Iris pigment epithelial cell (primary cell): ENCODE data around the gene JAGN1.
"Not testable (repeated sequence)": the region's sequence is repeated elsewhere in the genome, so short reads cannot be mapped to it uniquely, and the experiment has no call there.

Experiments
- DNase-seq: peaks from one replicate; pipeline ENCODE4 v3.0.0-alpha.2; 2011; ENCODE audit warnings: low read depth

JAGN1 gene

DNA sequence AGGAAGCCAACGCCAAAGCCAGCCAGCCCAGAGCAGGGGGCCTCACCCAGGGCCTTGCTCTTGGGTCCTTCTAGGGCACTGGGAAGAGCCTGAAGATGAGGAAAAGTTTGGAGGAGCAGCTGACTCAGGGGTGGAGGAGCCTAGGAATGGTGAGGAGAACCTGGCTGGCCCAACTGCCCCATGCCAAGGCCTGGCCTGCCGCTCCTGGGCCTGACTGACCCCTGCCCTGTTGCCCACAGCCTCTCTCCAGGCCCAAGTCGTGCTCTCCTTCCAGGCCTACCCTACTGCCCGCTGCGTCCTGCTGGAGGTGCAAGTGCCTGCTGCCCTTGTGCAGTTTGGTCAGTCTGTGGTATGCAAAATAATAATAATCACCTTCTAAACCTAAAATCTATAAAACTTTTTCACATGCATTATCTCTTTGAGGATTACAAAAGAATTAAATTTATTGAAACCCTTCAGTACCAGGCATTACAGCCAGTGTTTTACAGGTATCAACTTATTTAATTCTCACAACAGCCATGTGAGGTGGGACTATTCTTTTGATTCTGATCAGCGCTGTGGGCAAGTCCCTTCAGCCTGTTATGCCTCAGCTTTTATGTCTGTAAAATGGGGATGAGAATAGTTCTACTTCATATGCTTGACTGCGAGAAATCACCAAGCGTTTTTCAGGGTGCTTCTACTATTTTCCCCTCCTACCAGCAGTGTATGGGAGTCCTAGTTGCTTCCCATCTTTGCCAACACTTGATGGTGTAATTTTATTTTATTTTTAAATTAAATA, 28.0 kb downstream of the JAGN1 start:
- no peak for DNase-seq

DNA sequence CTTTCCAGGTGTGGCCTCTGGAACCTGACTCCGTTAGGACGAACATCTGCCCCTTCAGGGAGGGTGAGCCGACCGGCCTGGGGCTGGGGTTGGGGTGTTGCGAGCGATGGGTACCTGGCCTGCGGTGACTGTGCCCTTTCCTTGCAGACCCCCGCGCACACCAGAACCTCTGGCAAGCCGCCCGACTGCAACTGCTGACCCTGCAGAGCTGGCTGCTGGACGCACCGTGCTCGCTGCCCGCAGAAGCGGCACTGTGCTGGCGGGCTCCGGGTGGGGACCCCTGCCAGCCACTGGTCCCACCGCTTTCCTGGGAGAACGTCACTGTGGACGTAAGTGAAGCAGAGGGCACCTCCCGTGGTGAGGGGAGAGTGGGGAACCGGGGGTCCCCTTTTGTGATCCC, 37.7 kb downstream of the JAGN1 start:
- no peak for DNase-seq

DNA sequence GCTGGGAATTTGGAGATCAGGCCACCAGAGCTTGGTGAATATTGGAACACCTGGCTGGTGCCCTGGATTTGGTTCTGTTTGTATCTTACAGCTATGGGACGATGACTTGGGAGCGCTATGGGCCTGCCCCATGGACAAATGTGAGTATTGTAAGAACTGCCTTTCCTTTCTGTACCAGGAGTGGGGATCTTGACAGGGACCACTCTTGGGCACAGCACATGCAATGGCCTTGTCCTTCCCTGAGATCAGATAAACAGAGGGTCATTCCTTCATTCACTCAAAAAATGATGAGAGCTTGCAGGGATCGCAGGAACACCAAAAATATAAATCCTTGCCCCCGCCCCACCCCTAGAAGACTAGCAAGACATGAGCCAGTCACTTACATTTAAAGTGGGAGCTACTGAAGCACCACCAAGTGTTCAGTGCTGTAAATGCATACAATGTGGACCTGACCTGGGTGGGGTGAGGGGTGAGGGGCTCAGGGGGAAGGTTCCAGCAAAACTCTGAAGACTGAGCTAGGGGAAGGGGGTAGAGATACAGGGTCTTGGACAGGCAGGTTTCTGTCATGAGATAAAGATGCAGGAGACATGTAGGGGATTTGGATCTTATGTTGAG, 40.5 kb downstream of the JAGN1 start:
- DNase-seq, result peak; percentile 15

DNA sequence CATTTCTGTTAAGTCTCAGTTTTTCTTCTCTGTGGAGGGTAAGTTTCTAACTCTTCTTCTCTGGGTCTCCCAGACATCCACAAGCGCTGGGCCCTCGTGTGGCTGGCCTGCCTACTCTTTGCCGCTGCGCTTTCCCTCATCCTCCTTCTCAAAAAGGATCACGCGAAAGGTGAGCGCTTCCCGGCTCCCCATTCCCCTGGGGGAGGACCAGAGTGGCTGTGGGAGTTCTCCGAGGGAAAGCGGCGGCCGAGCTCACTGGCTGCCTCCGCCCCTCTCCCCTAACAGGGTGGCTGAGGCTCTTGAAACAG, 42.1 kb downstream of the JAGN1 start:
- no peak for DNase-seq

DNA sequence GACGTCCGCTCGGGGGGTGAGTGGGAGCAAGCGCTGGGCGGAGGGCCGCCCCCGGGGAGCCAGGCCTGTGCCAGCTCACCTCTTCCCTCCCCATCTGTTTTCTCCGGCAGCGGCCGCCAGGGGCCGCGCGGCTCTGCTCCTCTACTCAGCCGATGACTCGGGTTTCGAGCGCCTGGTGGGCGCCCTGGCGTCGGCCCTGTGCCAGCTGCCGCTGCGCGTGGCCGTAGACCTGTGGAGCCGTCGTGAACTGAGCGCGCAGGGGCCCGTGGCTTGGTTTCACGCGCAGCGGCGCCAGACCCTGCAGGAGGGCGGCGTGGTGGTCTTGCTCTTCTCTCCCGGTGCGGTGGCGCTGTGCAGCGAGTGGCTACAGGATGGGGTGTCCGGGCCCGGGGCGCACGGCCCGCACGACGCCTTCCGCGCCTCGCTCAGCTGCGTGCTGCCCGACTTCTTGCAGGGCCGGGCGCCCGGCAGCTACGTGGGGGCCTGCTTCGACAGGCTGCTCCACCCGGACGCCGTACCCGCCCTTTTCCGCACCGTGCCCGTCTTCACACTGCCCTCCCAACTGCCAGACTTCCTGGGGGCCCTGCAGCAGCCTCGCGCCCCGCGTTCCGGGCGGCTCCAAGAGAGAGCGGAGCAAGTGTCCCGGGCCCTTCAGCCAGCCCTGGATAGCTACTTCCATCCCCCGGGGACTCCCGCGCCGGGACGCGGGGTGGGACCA, 42.6 kb downstream of the JAGN1 start:
- DNase-seq, result peak; percentile 82

DNA sequence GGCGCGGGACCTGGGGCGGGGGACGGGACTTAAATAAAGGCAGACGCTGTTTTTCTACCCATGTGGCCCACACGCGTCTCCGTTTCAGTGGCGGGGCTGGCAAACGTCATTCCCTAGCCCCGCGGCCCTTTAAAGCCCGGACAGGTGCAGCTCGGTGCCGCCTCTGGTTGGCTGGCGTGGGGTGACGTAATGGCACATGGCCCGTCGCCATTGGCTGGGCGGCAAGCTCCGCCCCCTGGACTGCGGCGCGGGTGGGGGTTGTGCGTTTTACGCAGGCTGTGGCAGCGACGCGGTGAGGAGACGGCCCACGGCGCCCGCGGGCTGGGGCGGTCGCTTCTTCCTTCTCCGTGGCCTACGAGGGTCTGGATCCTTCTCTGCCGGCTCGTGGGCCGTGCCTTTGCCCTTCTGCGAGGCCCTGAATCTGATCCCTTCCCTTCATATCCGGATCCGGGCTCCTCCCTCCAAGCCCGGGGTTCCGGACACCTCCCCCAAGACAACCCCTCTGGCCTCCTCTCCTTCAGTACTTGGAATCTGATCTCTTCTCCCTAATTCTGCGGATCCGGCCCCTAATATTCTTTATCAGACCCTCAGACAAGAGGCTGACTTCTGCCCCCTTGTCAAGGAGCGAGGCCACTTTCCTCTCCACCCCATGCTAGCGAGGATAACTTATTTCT, 43.3 kb downstream of the JAGN1 start, which contains the start of gene CRELD1:
Gene CRELD1, plus strand, starts transcription at position 274 of the 674 bp plus-strand sequence. CDS start 605 bp downstream, outside the sequence.
- peak; percentile 91 for DNase-seq

DNA sequence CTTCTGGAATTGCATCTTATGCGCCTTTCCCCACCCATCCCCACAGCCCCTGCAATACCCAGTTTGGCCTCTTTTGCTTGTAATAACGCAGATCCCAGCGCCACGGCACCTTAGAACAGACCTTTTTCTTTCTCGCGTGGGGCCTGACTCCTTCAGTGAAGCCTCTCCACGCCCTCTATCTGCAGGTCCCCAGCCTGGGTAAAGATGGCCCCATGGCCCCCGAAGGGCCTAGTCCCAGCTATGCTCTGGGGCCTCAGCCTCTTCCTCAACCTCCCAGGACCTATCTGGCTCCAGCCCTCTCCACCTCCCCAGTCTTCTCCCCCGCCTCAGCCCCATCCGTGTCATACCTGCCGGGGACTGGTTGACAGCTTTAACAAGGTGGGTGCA, 43.8 kb downstream of the JAGN1 start:
- peak; percentile 58 for DNase-seq

DNA sequence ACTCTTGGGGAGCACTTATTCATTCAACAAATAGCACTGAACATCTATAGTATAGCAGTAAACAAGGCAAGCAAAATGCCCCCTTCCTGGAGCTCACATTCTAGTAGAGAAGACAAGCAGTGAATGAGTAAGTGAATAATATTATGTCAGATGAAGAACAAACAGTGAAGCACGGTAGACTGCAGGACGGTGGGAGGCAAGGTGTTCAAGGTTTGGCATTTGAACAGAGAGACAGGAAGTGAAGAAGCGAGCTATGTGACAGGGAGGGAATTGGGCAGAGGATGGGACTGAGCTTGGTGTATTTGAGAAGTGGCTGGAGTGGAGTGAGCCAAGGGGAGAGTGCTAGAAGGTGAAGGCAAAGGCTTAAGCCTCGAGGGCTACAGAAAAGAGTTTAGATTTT, 44.6 kb downstream of the JAGN1 start:
- DNase-seq, result no peak

DNA sequence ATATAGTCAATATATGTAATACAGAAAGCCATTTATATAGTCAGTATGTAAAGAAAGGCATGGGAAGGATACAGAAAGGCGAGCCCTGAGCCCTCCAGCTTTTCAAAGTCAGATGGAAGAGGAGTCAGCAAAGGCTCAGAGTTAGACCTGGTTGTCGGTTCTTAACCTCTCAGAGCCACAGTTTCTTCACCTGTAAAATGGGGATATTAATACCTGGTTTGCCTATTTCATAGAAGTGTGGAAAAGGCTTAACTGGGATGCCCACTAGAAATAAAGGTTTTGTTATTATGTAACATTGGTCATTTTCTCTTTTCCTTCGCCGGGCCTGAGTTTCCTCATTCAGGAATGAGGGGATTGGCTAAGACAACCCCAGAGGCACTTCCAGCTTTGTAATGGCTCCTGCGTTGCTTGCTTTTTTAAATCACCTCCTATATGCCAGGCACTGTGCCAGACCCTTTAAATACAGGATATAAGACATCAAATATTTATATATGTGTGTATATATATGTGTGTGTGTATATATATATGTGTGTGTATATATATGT, 45.6 kb downstream of the JAGN1 start:
- no peak for DNase-seq

DNA sequence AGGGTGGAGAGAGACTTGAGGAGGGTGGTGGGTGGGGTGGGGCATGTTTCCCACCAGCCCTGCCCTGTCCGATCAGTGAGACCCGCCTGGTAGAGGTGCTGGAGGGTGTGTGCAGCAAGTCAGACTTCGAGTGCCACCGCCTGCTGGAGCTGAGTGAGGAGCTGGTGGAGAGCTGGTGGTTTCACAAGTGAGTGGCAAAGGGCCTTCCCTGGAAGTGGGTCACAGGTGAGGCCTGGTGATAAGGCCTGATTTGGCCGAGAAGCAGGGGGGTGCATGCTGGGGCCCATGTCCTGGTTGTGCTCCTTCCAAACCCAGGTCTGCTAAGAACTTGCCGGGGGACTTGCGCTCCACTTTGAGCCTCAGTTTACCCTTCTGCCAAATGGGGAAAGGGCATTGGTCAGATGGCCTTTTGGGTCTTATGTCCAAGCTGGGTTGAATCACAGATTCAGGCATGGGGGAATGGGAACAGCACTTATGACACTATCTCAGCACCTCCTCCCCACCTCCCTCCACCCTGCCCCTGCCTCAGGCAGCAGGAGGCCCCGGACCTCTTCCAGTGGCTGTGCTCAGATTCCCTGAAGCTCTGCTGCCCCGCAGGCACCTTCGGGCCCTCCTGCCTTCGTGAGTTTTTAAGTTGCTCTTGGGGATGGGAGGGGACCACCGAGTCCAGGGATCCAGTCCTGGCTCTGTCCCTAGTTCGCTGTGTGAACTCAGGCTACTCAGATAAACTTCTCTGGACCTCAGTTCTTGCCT, 47.3 kb downstream of the JAGN1 start:
- DNase-seq, result no peak

DNA sequence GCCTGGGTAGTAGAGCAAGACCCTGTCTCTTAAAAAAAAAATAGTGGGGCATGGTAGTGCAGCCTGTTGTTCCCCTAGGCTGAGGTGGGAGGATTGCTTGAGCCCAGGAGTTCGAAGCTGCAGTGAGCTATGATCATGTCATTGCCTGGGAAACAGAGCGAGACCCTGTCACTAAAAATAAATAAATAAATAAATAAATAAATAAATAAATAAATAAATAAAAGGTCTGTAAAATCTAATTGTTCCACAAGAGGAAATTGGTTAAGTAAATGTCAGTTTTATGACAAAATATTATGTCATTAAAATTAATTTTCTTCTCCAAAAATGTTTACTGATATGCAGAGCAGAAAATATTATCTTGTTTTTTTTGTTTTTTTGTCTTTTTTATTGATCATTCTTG, 48.6 kb downstream of the JAGN1 start:
- no peak for DNase-seq

DNA sequence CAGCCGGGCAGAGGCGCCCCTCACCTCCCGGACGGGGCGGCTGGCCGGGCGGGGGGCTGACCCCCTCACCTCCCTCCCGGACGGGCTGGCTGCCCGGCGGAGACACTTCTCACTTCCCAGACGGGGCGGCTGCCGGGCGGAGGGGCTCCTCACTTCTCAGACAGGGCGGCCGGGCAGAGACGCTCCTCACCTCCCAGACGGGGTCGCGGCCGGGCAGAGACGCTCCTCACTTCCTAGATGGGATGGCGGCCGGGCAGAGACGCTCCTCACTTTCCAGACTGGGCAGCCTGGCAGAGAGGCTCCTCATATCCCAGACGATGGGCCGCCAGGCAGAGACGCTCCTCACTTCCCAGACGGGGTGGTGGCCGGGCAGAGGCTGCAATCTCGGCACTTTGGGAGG, 49.5 kb downstream of the JAGN1 start:
- DNase-seq, result not testable (repeated sequence)

DNA sequence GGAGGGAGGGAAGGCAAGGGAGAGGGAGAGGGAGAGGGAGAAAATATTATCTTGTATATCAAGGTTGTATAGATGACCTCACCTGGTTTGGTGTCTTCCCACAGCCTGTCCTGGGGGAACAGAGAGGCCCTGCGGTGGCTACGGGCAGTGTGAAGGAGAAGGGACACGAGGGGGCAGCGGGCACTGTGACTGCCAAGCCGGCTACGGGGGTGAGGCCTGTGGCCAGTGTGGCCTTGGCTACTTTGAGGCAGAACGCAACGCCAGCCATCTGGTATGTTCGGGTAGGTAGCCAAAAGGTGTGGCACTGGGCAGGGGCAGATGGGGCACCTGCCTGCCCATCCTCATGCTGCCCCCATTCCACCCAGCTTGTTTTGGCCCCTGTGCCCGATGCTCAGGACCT, 50.3 kb downstream of the JAGN1 start:
- no peak for DNase-seq

DNA sequence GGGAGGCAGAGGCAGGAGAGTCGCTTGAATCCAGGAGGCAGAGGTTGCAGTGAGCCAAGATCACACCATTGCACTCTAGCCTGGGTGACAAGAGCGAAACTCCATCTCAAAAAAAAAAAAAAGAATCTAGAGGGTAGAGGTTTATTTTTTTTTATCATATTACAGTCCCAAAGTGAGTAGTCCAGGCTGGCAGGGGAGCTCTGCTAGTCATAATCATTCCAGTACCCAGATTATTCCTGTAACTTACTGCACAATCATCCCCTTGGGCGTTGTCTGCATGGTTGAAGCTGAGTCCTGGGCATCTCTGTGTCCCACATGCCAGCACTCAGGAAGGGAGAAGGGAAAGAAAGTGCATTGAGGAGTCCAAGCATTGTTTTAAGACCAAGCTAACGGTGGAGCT, 51.8 kb downstream of the JAGN1 start:
- DNase-seq, result no peak

DNA sequence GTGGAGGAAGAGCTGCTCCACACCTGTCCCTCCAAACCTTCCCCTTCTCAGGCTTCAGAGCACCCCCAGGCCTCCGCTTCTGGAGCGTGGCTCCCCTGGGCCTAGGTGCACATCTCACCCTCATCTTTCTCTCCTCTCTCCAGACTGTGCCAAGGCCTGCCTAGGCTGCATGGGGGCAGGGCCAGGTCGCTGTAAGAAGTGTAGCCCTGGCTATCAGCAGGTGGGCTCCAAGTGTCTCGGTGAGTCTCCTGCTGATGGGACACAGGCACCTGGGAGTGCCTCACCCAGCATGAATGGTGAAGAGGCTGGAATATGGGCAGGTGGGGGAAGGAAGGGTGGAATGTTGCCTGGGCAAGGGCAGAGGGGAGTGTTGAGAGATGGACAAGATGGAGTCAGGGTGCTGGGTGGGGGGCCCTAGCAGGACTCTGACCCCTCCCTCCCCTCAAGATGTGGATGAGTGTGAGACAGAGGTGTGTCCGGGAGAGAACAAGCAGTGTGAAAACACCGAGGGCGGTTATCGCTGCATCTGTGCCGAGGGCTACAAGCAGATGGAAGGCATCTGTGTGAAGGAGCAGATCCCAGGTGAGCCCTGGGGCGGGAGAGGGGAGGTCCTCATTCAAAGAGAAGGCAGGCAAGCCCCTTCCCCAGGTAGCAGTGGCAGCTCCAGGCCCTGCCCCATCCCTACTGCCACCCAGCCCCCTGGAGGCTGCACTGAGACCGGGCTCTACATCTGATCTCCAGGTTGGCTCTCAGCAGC, 52.7 kb downstream of the JAGN1 start:
- no peak for DNase-seq
